H1 (cell line): ENCODE results near the gene SEMA6D. TPM values are rescaled to one million over a fixed set of nuclear protein-coding genes. Genes with fewer than 3 reads are reported as not detected.

ENCODE experiments used
- CTCF ChIA-PET: fragments of 300-600 bp; sonication (Branson Sonifier 250); formaldehyde crosslinking; loops from one replicate; lab custom pipeline; 2021; ENCODE audit not compliant: partially characterized antibody; lab: Charles Lee
- POLR2A ChIA-PET: fragments of 300-600 bp; sonication (Branson Sonifier 250); formaldehyde crosslinking; loops from one replicate; lab custom pipeline; 2021; ENCODE audit warnings: inconsistent platforms; ENCODE audit not compliant: partially characterized antibody; lab: Charles Lee
- DNase-seq, 2 experiments: peaks; one replicate each; pipeline versions ENCODE4 v3.0.0 to v3.0.0-alpha.2; 2010 to 2022; ENCODE audit warnings: low spot score in 2 of 2, low read depth in 1 of 2, mixed read lengths in 1 of 2
- FAIRE-seq: peaks from 2 replicates; lab custom pipeline; 2011; peaks lifted over from hg19 to GRCh38; lab: Jason Lieb, UNC
- H2AFZ ChIP-seq: 2 replicates; pipeline ENCODE4 v1.8.1; 2012; ENCODE audit warnings: low read length, inconsistent platforms
- H2AK5ac ChIP-seq: 2 replicates; pipeline ENCODE4 v1.6.1; 2013; ENCODE audit warnings: low read depth, low read length
- H2BK120ac ChIP-seq: replicated peaks from 2 replicates; pipeline ENCODE3; 2013; ENCODE audit warnings: low read depth, low read length, inconsistent platforms
- H2BK12ac ChIP-seq: 2 replicates; pipeline ENCODE4 v1.6.1; 2013; ENCODE audit warnings: low read depth, low read length
- H2BK15ac ChIP-seq: 2 replicates; pipeline ENCODE4 v1.6.1; 2013; ENCODE audit warnings: low read length
- H2BK20ac ChIP-seq: 2 replicates; pipeline ENCODE4 v1.6.1; 2013; ENCODE audit warnings: low read length
- H2BK5ac ChIP-seq: 2 replicates; pipeline ENCODE4 v1.6.1; 2013; ENCODE audit warnings: low read depth, low read length
- H3K14ac ChIP-seq: 2 replicates; pipeline ENCODE4 v1.6.1; 2013; ENCODE audit warnings: inconsistent platforms; ENCODE audit not compliant: insufficient read length
- H3K18ac ChIP-seq: 2 replicates; pipeline ENCODE4 v1.6.1; 2013; ENCODE audit warnings: low read length; ENCODE audit errors: extremely low read depth
- H3K23ac ChIP-seq: 2 replicates; pipeline ENCODE4 v1.6.1; 2013; ENCODE audit warnings: inconsistent platforms; ENCODE audit not compliant: insufficient read length
- H3K23me2 ChIP-seq: 2 replicates; pipeline ENCODE4 v1.6.1; 2013; ENCODE audit warnings: low read depth, low read length
- H3K27ac ChIP-seq: 2 replicates; pipeline ENCODE4 v1.6.1; 2011; ENCODE audit warnings: low read depth, low read length, inconsistent platforms
- H3K27me3 ChIP-seq, 4 experiments: replicated peaks in 1 of 4; 1 replicate in 1 of 4; 2 replicates in 3 of 4; pipeline versions ENCODE4 v1.6.1 to v1.8.1; 2011 to 2013; ENCODE audit warnings: low read length in 3 of 4, mild to moderate bottlenecking in 3 of 4, inconsistent platforms in 2 of 4, mixed read lengths in 2 of 4, moderate library complexity in 1 of 4; ENCODE audit not compliant: control insufficient read depth in 3 of 4, insufficient read depth in 3 of 4; ENCODE audit errors: extremely low read depth in 1 of 4
- H3K36me3 ChIP-seq, 4 experiments: 2 replicates each; pipeline versions ENCODE4 v1.6.1 to v1.8.1; 2011 to 2013; ENCODE audit warnings: mild to moderate bottlenecking in 4 of 4, low read length in 3 of 4, moderate library complexity in 2 of 4, control low read depth in 1 of 4, inconsistent platforms in 1 of 4; ENCODE audit not compliant: insufficient read depth in 4 of 4, control insufficient read depth in 2 of 4
- H3K4ac ChIP-seq: replicated peaks from 2 replicates; pipeline ENCODE3; 2013; ENCODE audit warnings: low read length, low read depth, mixed read lengths, inconsistent platforms; ENCODE audit not compliant: insufficient read length
- H3K4me1 ChIP-seq, 4 experiments: replicated peaks in 1 of 4; 1 replicate in 1 of 4; 2 replicates in 3 of 4; pipeline versions ENCODE4 v1.6.1 to v1.8.1; 2011 to 2013; ENCODE audit warnings: low read length in 3 of 4, inconsistent platforms in 2 of 4, mixed read lengths in 1 of 4; ENCODE audit not compliant: insufficient read depth in 4 of 4, control insufficient read depth in 3 of 4
- H3K4me2 ChIP-seq, 2 experiments: 2 replicates each; pipeline versions ENCODE4 v1.6.1 to v1.8.1; 2011 to 2013; ENCODE audit warnings: low read depth in 2 of 2, low read length in 2 of 2, control low read depth in 1 of 2, inconsistent platforms in 1 of 2, mild to moderate bottlenecking in 1 of 2; ENCODE audit not compliant: insufficient read depth in 1 of 2
- H3K4me3 ChIP-seq, 4 experiments: fragments of 200-600, 300-600 bp in 1 of 4; sonication (generic), shearing (Covaris generic), sonication (Bioruptor Twin) in 1 of 4; 2 replicates each; pipeline versions ENCODE4 v1.5.1 to v1.8.1; 2011 to 2016; ENCODE audit warnings: low read length in 4 of 4, low read depth in 3 of 4, control low read depth in 2 of 4, inconsistent platforms in 2 of 4, mild to moderate bottlenecking in 2 of 4, mixed read lengths in 1 of 4, moderate library complexity in 1 of 4; ENCODE audit not compliant: insufficient read depth in 2 of 4; ENCODE audit errors: extremely low read depth in 1 of 4
- H3K56ac ChIP-seq: replicated peaks from 2 replicates; pipeline ENCODE3; 2013; ENCODE audit warnings: low read depth, mild to moderate bottlenecking, mixed read lengths, low read length, inconsistent platforms; ENCODE audit not compliant: insufficient read length
- H3K79me1 ChIP-seq: 2 replicates; pipeline ENCODE4 v1.6.1; 2013; ENCODE audit warnings: low read depth, low read length, control low read depth
- H3K79me2 ChIP-seq, 2 experiments: 2 replicates each; pipeline versions ENCODE4 v1.6.1 to v1.8.1; 2012 to 2013; ENCODE audit warnings: low read length in 2 of 2, mild to moderate bottlenecking in 2 of 2, inconsistent platforms in 1 of 2; ENCODE audit not compliant: insufficient read depth in 2 of 2, control insufficient read depth in 1 of 2
- H3K9ac ChIP-seq, 4 experiments: replicated peaks in 1 of 4; 1 replicate in 1 of 4; 2 replicates in 3 of 4; pipeline versions ENCODE4 v1.6.1 to v1.8.1; 2011 to 2013; ENCODE audit warnings: low read depth in 3 of 4, low read length in 3 of 4, control low read depth in 2 of 4, mild to moderate bottlenecking in 2 of 4, moderate library complexity in 2 of 4, inconsistent platforms in 1 of 4; ENCODE audit errors: extremely low read depth in 1 of 4
- H3K9me3 ChIP-seq, 2 experiments: 2 replicates each; pipeline versions ENCODE4 v1.6.1 to v1.8.1; 2012 to 2013; ENCODE audit warnings: mild to moderate bottlenecking in 2 of 2, moderate library complexity in 2 of 2, control low read depth in 1 of 2, inconsistent platforms in 1 of 2, low read depth in 1 of 2, low read length in 1 of 2, mixed read lengths in 1 of 2; ENCODE audit not compliant: insufficient read depth in 2 of 2
- H4K20me1 ChIP-seq, 2 experiments: replicated peaks in 1 of 2; 2 replicates each; pipeline versions ENCODE3 to v1.8.1; 2011 to 2013; ENCODE audit warnings: inconsistent platforms in 2 of 2, low read length in 2 of 2, mild to moderate bottlenecking in 1 of 2; ENCODE audit not compliant: insufficient read depth in 2 of 2, control insufficient read depth in 1 of 2
- H4K5ac ChIP-seq: 2 replicates; pipeline ENCODE4 v1.6.1; 2013; ENCODE audit warnings: low read length, low read depth, mixed read lengths, inconsistent platforms; ENCODE audit not compliant: insufficient read length
- H4K8ac ChIP-seq: 2 replicates; pipeline ENCODE4 v1.8.0; 2013; ENCODE audit warnings: mild to moderate bottlenecking, moderate library complexity, low read length, inconsistent platforms; ENCODE audit not compliant: insufficient read depth; ENCODE audit errors: extremely low read depth
- H4K91ac ChIP-seq: replicated peaks from 2 replicates; pipeline ENCODE3; 2013; ENCODE audit warnings: low read length, mixed read lengths, inconsistent platforms; ENCODE audit not compliant: insufficient read length
- BCL11A ChIP-seq, 2 experiments: IDR thresholded peaks; one replicate each; pipeline ENCODE4 v1.6.1; 2011; ENCODE audit warnings: low read depth in 2 of 2, low read length in 2 of 2, mild to moderate bottlenecking in 2 of 2
- GABPA ChIP-seq: IDR thresholded peaks from 2 replicates; pipeline ENCODE4 v1.6.1; 2011; ENCODE audit warnings: mild to moderate bottlenecking, low read length, moderate library complexity, borderline replicate concordance; ENCODE audit not compliant: insufficient read depth
- NANOG ChIP-seq: IDR thresholded peaks from 2 replicates; pipeline ENCODE4 v1.6.1; 2011; ENCODE audit warnings: low read length, low read depth, mild to moderate bottlenecking, inconsistent platforms; ENCODE audit not compliant: insufficient read depth, poor library complexity, severe bottlenecking
- NRF1 ChIP-seq: IDR thresholded peaks from 2 replicates; pipeline ENCODE4 v1.6.1; 2011; ENCODE audit warnings: mild to moderate bottlenecking, low read depth, low read length, improper control_type of control experiment
- RAD21 ChIP-seq, 2 experiments: IDR thresholded peaks in 1 of 2; conservative IDR thresholded peaks in 1 of 2; 2 replicates each; pipeline ENCODE4 v1.6.1; 2011; ENCODE audit warnings: low read depth in 2 of 2, low read length in 2 of 2, improper control_type of control experiment in 1 of 2, inconsistent platforms in 1 of 2, mild to moderate bottlenecking in 1 of 2, moderate library complexity in 1 of 2
- RFX5 ChIP-seq: IDR thresholded peaks from 2 replicates; pipeline ENCODE4 v1.6.1; 2011; ENCODE audit warnings: low read depth, low read length, improper control_type of control experiment, borderline replicate concordance
- RXRA ChIP-seq: IDR thresholded peaks from 2 replicates; pipeline ENCODE4 v1.6.1; 2011; ENCODE audit warnings: low read depth, mild to moderate bottlenecking, low read length, moderate library complexity; ENCODE audit not compliant: insufficient read depth
- SAP30 ChIP-seq: fragments of 300-600 bp; sonication (generic); IDR thresholded peaks from 2 replicates; pipeline ENCODE4 v1.7.1; 2012; ENCODE audit warnings: low read length, moderate library complexity, mild to moderate bottlenecking, inconsistent platforms; ENCODE audit not compliant: insufficient read depth, insufficient replicate concordance
- SP4 ChIP-seq: IDR thresholded peaks from 2 replicates; pipeline ENCODE4 v1.6.1; 2012; ENCODE audit warnings: low read length, inconsistent platforms
- TAF1 ChIP-seq: IDR thresholded peaks from 2 replicates; pipeline ENCODE4 v1.6.1; 2011; ENCODE audit warnings: mild to moderate bottlenecking, low read depth, low read length
- WGBS, 2 experiments: shearing (Covaris generic) in 1 of 2; methylation state at CpG; one replicate each; pipeline versions ENCODE4 v1.1.6 to v1.1.7; 2013 to 2015; ENCODE audit warnings: low lambda C conversion rate in 2 of 2, mixed read lengths in 2 of 2, inconsistent platforms in 1 of 2, low coverage in 1 of 2, missing lambda C conversion rate in 1 of 2; ENCODE audit not compliant: insufficient replicate concordance in 2 of 2, insufficient coverage in 1 of 2, insufficient read length in 1 of 2; ENCODE audit errors: extremely low coverage in 1 of 2, missing lambda C conversion rate in 1 of 2; 5-methylcytosine and 5-hydroxymethylcytosine counted together
- polyA plus RNA-seq, 7 experiments: library from polyadenylated mRNA; depleted of rRNA in 3 of 7; stranded (reverse) in 5 of 7; unstranded in 2 of 7; fragments of >200 nt in 5 of 7; fragments of 200-250 nt in 2 of 7; gene quantifications; 1 replicate in 5 of 7; 2 replicates in 1 of 7; 4 replicates in 1 of 7; pipeline versions ENCODE4 v1.2.1 to v1.2.3, GENCODE V29; 2011 to 2013; ENCODE audit warnings: missing spikeins in 2 of 7, mixed read lengths in 2 of 7
- total RNA-seq: library from RNA; stranded (reverse); fragmentation: NEBNext Ultra II Directional; extraction: Animal tissue kit (Norgen Biotek cat#: 25700); gene quantifications from 2 replicates; pipeline ENCODE4 v1.2.1, GENCODE V29; 2021
- TF ChIP-seq, protein P1 (sequence below): IDR thresholded peaks from 2 replicates; pipeline ENCODE4 v1.6.1; 2012; ENCODE audit warnings: low read length, inconsistent platforms

SEMA6D gene
- total and polyA plus RNA-seq, 2 of the 8 experiments (the other 6 are each of a cell fraction or from before 2014, with no cell fraction given) = 2.2 to 3.8 TPM

DNA sequence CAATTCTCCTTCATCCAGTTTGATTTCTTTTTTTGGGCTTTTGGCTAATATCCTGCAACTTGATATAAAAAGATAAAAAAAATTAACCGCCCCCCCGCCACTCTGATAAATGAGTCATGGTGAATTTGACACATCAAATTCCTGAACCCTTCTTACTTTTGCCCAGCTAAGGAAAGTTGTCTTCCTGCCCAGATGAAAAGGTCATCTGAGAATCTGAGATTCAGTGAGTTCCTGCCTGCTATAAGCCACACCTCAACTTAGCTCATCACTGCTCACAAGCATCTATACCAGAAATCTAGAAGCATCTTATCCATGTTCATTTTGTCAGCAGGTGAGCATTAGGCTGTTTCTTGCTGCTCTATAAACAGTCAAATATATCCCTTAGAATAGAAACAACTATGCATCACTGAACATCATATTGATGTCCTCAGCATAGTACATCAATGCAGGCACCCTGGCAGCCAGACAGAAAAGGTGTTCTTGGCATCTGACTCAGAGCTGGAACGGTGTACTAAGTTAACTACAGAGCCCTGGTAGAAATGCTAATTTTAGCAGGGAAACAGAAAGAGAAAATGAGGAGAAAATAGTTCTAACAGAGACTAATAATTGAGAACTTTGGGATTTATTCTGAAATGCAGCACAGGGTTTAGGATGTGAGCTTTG is 77.1 kb downstream of the SEMA6D start:
- no peak overlapping the region for H3K4me2 ChIP-seq
- H3K4ac ChIP-seq = no peak overlapping the region
- no peak overlapping the region for H2AFZ ChIP-seq
- H3K36me3 ChIP-seq = no peaks in the 10 kb centered on the region
- WGBS, 2 experiments = 94% methylated on average over 3 of the region's 3 CpGs; no CpG with 5 or more reads in 1 of the 2 experiments
- ChIA-PET POLR2A (no interaction called here), CTCF (interaction anchor here (1.6 kb wide), 1 partner anchor 23 kb away, joined by 4 read pairs; no protein-coding TSS in a partner anchor)
- no peak overlapping the region for H3K27ac ChIP-seq
- H2AK5ac ChIP-seq = no peak overlapping the region
- no peak overlapping the region for H3K23ac ChIP-seq
- no peaks in the 10 kb centered on the region for H4K20me1 ChIP-seq
- no peak overlapping the region for H3K9ac ChIP-seq
- no peaks in the 10 kb centered on the region for H3K23me2 ChIP-seq
- no peaks in the 10 kb centered on the region for H3K9me3 ChIP-seq
- H3K27me3 ChIP-seq = no peaks in the 10 kb centered on the region
- H3K79me1 ChIP-seq = no peaks in the 10 kb centered on the region
- no peak overlapping the region for H4K8ac ChIP-seq
- no peaks in the 10 kb centered on the region for H3K79me2 ChIP-seq
- H3K18ac ChIP-seq = no peak overlapping the region
- H4K5ac ChIP-seq = no peak overlapping the region
- no peak overlapping the region for H3K14ac ChIP-seq
- no peak overlapping the region for H2BK15ac ChIP-seq
- no peaks in the 10 kb centered on the region for H3K4me1 ChIP-seq
- no peak overlapping the region for H3K56ac ChIP-seq
- H2BK120ac ChIP-seq = no peak overlapping the region
- H3K4me3 ChIP-seq = no peak overlapping the region
- FAIRE-seq = no peak
- DNase-seq = no peak
- H4K91ac ChIP-seq = no peak overlapping the region
- H2BK12ac ChIP-seq = no peak overlapping the region
- no peak overlapping the region for H2BK20ac ChIP-seq
- H2BK5ac ChIP-seq = no peak overlapping the region
- TF ChIP-seq, protein P1, sequence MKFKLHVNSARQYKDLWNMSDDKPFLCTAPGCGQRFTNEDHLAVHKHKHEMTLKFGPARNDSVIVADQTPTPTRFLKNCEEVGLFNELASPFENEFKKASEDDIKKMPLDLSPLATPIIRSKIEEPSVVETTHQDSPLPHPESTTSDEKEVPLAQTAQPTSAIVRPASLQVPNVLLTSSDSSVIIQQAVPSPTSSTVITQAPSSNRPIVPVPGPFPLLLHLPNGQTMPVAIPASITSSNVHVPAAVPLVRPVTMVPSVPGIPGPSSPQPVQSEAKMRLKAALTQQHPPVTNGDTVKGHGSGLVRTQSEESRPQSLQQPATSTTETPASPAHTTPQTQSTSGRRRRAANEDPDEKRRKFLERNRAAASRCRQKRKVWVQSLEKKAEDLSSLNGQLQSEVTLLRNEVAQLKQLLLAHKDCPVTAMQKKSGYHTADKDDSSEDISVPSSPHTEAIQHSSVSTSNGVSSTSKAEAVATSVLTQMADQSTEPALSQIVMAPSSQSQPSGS = no peak
- TF ChIP-seq RXRA (no peak), TAF1 (no peak), SAP30 (no peak), BCL11A (IDR thresholded peaks at IDR 0.05; ENCODE audit: low read depth in 2 of 2, low read length in 2 of 2) (no peak), SP4 (no peak), NRF1 (no peak), RFX5 (no peak), GABPA (no peak), RAD21 (IDR thresholded peaks at IDR 0.05 in 1 of 2, conservative IDR thresholded peaks at IDR 0.05 in 1 of 2; ENCODE audit: low read depth in 2 of 2, low read length in 2 of 2) (no peak), NANOG (no peak)
